ENCODE data around the gene ITPR3.

Gene ITPR3

GRCh38 chr6:33688451-33689147 lies 67.5 kb downstream of the ITPR3 start:
- DNase-seq, result no peak

- no peak for DNase-seq
Measured at GRCh38 chr6:33689148-33689494, 68.0 kb downstream of the ITPR3 start.

- no peak for DNase-seq
Measured at GRCh38 chr6:33689879-33690278, 68.8 kb downstream of the ITPR3 start.

GRCh38 chr6:33690766-33691165 lies 69.6 kb downstream of the ITPR3 start:
- no peak for DNase-seq

- DNase-seq, result no peak
Measured at GRCh38 chr6:33691456-33692077, 70.4 kb downstream of the ITPR3 start.

GRCh38 chr6:33692078-33692759 lies 71.1 kb downstream of the ITPR3 start:
- DNase-seq, result no peak

GRCh38 chr6:33692760-33693158 lies 71.6 kb downstream of the ITPR3 start:
- DNase-seq, result peak in 2 of 4 experiments; percentile 9 to 18

- DNase-seq, result no peak
Measured at GRCh38 chr6:33693186-33694105, 72.3 kb downstream of the ITPR3 start.

- peak in 1 of 4 experiments; percentile 38 for DNase-seq
Measured at GRCh38 chr6:33694401-33694931, 73.3 kb downstream of the ITPR3 start.

GRCh38 chr6:33694977-33695376 lies 73.9 kb downstream of the ITPR3 start:
- no peak for DNase-seq

GRCh38 chr6:33695451-33695887 lies 74.3 kb downstream of the ITPR3 start:
- DNase-seq, result no peak

- DNase-seq, result no peak
Measured at GRCh38 chr6:33696076-33696475, 75.0 kb downstream of the ITPR3 start.

GRCh38 chr6:33696548-33697518 lies 75.7 kb downstream of the ITPR3 start:
- no peak for DNase-seq

- no peak for DNase-seq
Measured at GRCh38 chr6:33697845-33698244, 76.7 kb downstream of the ITPR3 start.

GRCh38 chr6:33698494-33698893 lies 77.4 kb downstream of the ITPR3 start:
- DNase-seq, result no peak

- DNase-seq, result no peak
Measured at GRCh38 chr6:33699131-33699530, 78.0 kb downstream of the ITPR3 start.

GRCh38 chr6:33699739-33700138 lies 78.6 kb downstream of the ITPR3 start:
- DNase-seq, result no peak

GRCh38 chr6:33700391-33701050 lies 79.4 kb downstream of the ITPR3 start:
- DNase-seq, result peak; percentile 20 to 57 (median 44)

- no peak for DNase-seq
Measured at GRCh38 chr6:33702345-33702977, 81.3 kb downstream of the ITPR3 start.

Data from activated CD4-positive, CD25-positive, alpha-beta regulatory T cell (primary cell).